GM23248 (cell line): Measurements from ENCODE around the gene C1orf116. TPM values are rescaled to one million over a fixed set of nuclear protein-coding genes. Genes with fewer than 3 reads are reported as not detected.
A peak's percentile ranks its signal among the peaks of the same experiment; 100 is the strongest.

Experiments
- DNase-seq: peaks from one replicate; pipeline ENCODE4 v3.0.0-alpha.2; 2015
- H2AFZ ChIP-seq: fragments of 200-600 bp; sonication (generic); 2 replicates; pipeline ENCODE4 v1.6.1; 2016; ENCODE audit warnings: antibody characterized with exemption
- H3F3A ChIP-seq: fragments of 200-600 bp; sonication (generic); 2 replicates; pipeline ENCODE4 v1.6.1; 2016; ENCODE audit warnings: mild to moderate bottlenecking, antibody characterized with exemption, mixed run types; ENCODE audit not compliant: insufficient read depth
- H3K27ac ChIP-seq: fragments of 200-600 bp; sonication (generic); 2 replicates; pipeline ENCODE4 v1.5.1; 2016; ENCODE audit warnings: mild to moderate bottlenecking
- H3K27me3 ChIP-seq: fragments of 200-600 bp; sonication (generic); replicated peaks from 2 replicates; pipeline ENCODE4 v1.6.1; 2016; ENCODE audit warnings: mild to moderate bottlenecking; ENCODE audit not compliant: insufficient read depth
- H3K36me3 ChIP-seq: fragments of 200-600 bp; sonication (generic); 2 replicates; pipeline ENCODE4 v1.6.1; 2016; ENCODE audit warnings: low read depth, mild to moderate bottlenecking
- H3K4me1 ChIP-seq: fragments of 200-600 bp; sonication (generic); 2 replicates; pipeline ENCODE4 v1.6.1; 2016; ENCODE audit warnings: mild to moderate bottlenecking; ENCODE audit not compliant: insufficient read depth
- H3K4me2 ChIP-seq: fragments of 200-600 bp; sonication (generic); one replicate; pipeline ENCODE4 v1.6.1; 2016; ENCODE audit warnings: mild to moderate bottlenecking; ENCODE audit not compliant: unreplicated experiment
- H3K4me3 ChIP-seq: fragments of 200-600 bp; sonication (generic); 2 replicates; pipeline ENCODE4 v1.5.1; 2016; ENCODE audit warnings: mild to moderate bottlenecking
- H3K79me2 ChIP-seq: fragments of 200-600 bp; sonication (generic); 2 replicates; pipeline ENCODE4 v1.6.1; 2016; ENCODE audit warnings: mild to moderate bottlenecking; ENCODE audit not compliant: insufficient read depth
- H3K9ac ChIP-seq: fragments of 200-600 bp; sonication (generic); 2 replicates; pipeline ENCODE4 v1.6.1; 2016; ENCODE audit warnings: mild to moderate bottlenecking
- H3K9me2 ChIP-seq: fragments of 200-600 bp; sonication (generic); 2 replicates; pipeline ENCODE4 v1.6.1; 2016; ENCODE audit warnings: mixed run types, mild to moderate bottlenecking, moderate library complexity; ENCODE audit not compliant: insufficient read depth
- H3K9me3 ChIP-seq: fragments of 200-600 bp; sonication (generic); one replicate; pipeline ENCODE4 v1.6.1; 2017; ENCODE audit warnings: low read depth
- H4K20me1 ChIP-seq: fragments of 200-600 bp; sonication (generic); 2 replicates; pipeline ENCODE4 v1.6.0; 2016; ENCODE audit not compliant: insufficient read depth
- EZH2 ChIP-seq: fragments of 200-600 bp; sonication (generic); IDR thresholded peaks from 2 replicates; pipeline ENCODE4 v1.6.1; 2018; ENCODE audit warnings: antibody characterized with exemption, mild to moderate bottlenecking; ENCODE audit not compliant: insufficient read depth, poor library complexity, severe bottlenecking
- EZH2phosphoT487 ChIP-seq: fragments of 200-600 bp; sonication (generic); IDR thresholded peaks from 2 replicates; pipeline ENCODE4 v1.6.1; 2018; ENCODE audit warnings: antibody characterized with exemption, moderate library complexity, mild to moderate bottlenecking, low read depth; ENCODE audit not compliant: insufficient read depth
- WGBS, 2 experiments: methylation state at CpG; one replicate each; pipeline ENCODE4 v1.1.6; 2015 to 2017; ENCODE audit warnings: low lambda C conversion rate in 2 of 2, low coverage in 1 of 2; ENCODE audit errors: missing lambda C conversion rate in 2 of 2; 5-methylcytosine and 5-hydroxymethylcytosine counted together
- in situ Hi-C: fragments of 300-500 bp; cut with MboI; formaldehyde crosslinking; loops from 2 replicates; pipeline ENCODE4 v1.15.0; 2020
- polyA plus RNA-seq: library from polyadenylated mRNA; unstranded; fragments of >200 nt; fragmentation: Nextera tagmentation; extraction: Ambion mirVana; gene quantifications from 2 replicates; pipeline ENCODE4 v1.2.1, GENCODE V29; 2016
- total RNA-seq: library from RNA; depleted of rRNA; stranded (reverse); fragments of >200 nt; shearing (Covaris generic); gene quantifications from 2 replicates; pipeline ENCODE4 v1.2.3, GENCODE V29; 2014

Gene C1orf116
- total and polyA plus RNA-seq, 2 experiments from 2014 or later, result not detected

- 96 to 98% methylated on average over 4 of the region's 4 CpGs for WGBS, 2 experiments
- Histone ChIP-seq H3K9me3 (no peaks in the 10 kb centered on the region), H3K79me2 (peaks cover 5% of the 10 kb centered on the region; the same call in 1 of the 2 replicates), H3K4me1 (peaks cover 32% of the 10 kb centered on the region), H2AFZ (0 out of 2 replicates have a peak overlapping the region, but pooled peaks have one; percentile 29), H3K9ac (no peak overlapping the region), H3K27ac (peak overlapping the region; percentile 32), H3K27me3 (no peaks in the 10 kb centered on the region), H3K4me3 (no peak overlapping the region), H3K4me2 (peak overlapping the region; percentile 52), H3K36me3 (no peaks in the 10 kb centered on the region), H4K20me1 (no peaks in the 10 kb centered on the region), H3K9me2 (no peaks in the 10 kb centered on the region), H3F3A (peaks cover 32% of the 10 kb centered on the region)
- DNase-seq, result no peak
- in situ Hi-C loops, result no loop called here
- TF ChIP-seq EZH2phosphoT487 (no peak), EZH2 (no peak)
Measured at GRCh38 chr1:207039380-207040180, 7.0 kb upstream of the C1orf116 start.

- no peaks in the 10 kb centered on the region for H3K27me3 ChIP-seq
- no peak overlapping the region for H2AFZ ChIP-seq
- peaks cover 29% of the 10 kb centered on the region for H3F3A ChIP-seq
- TF ChIP-seq EZH2 (no peak), EZH2phosphoT487 (no peak)
- H3K27ac ChIP-seq, result no peak overlapping the region
- WGBS, 2 experiments, result 94 to 100% methylated on average over 1 of the region's 1 CpG
- H3K79me2 ChIP-seq, result no peaks in the 10 kb centered on the region
- H3K4me3 ChIP-seq, result no peak overlapping the region
- no peak overlapping the region for H3K4me2 ChIP-seq
- no peaks in the 10 kb centered on the region for H3K36me3 ChIP-seq
- no peak for DNase-seq
- in situ Hi-C loops, result no loop called here
- no peaks in the 10 kb centered on the region for H4K20me1 ChIP-seq
- no peak overlapping the region for H3K9ac ChIP-seq
- H3K9me3 ChIP-seq, result no peaks in the 10 kb centered on the region
- H3K4me1 ChIP-seq, result peaks cover 35% of the 10 kb centered on the region
- H3K9me2 ChIP-seq, result no peaks in the 10 kb centered on the region
Measured at GRCh38 chr1:207036865-207037264, 4.3 kb upstream of the C1orf116 start.

GRCh38 chr1:207035877-207036551, 3.5 kb upstream of the C1orf116 start:
- Histone ChIP-seq H3K9ac (no peak overlapping the region), H3K36me3 (no peaks in the 10 kb centered on the region), H3K27me3 (no peaks in the 10 kb centered on the region), H3K4me1 (peaks cover 35% of the 10 kb centered on the region), H3K4me2 (no peak overlapping the region), H4K20me1 (no peaks in the 10 kb centered on the region), H2AFZ (no peak overlapping the region), H3K4me3 (no peak overlapping the region), H3F3A (peaks cover 25% of the 10 kb centered on the region), H3K79me2 (no peaks in the 10 kb centered on the region), H3K27ac (no peak overlapping the region), H3K9me2 (no peaks in the 10 kb centered on the region), H3K9me3 (no peaks in the 10 kb centered on the region)
- in situ Hi-C loops, result no loop called here
- peak; percentile 29 for DNase-seq
- 67 to 75% methylated on average over 4 of the region's 4 CpGs for WGBS, 2 experiments
- TF ChIP-seq EZH2phosphoT487 (no peak), EZH2 (no peak)

GRCh38 chr1:207034998-207035397, 2.4 kb upstream of the C1orf116 start:
- Histone ChIP-seq H3K9ac (no peak overlapping the region), H3K4me3 (no peak overlapping the region), H3K36me3 (no peaks in the 10 kb centered on the region), H3K79me2 (no peaks in the 10 kb centered on the region), H3K9me3 (no peaks in the 10 kb centered on the region), H3K4me1 (peaks cover 28% of the 10 kb centered on the region), H3K27me3 (no peaks in the 10 kb centered on the region), H2AFZ (no peak overlapping the region), H3F3A (peaks cover 18% of the 10 kb centered on the region), H4K20me1 (no peaks in the 10 kb centered on the region), H3K9me2 (no peaks in the 10 kb centered on the region), H3K27ac (peak overlapping the region; percentile 31; the same call in 1 of the 2 replicates), H3K4me2 (peak overlapping the region; percentile 4)
- peak; percentile 92 for DNase-seq
- in situ Hi-C loops, result no loop called here
- no peak for TF ChIP-seq EZH2
- TF ChIP-seq EZH2phosphoT487, result no peak
